GM18951 (cell line): Measurements from ENCODE around the gene ADA.
"Not testable (repeated sequence)": the region's sequence is repeated elsewhere in the genome, so short reads cannot be mapped to it uniquely, and the experiment has no call there.

ENCODE experiments used
- POLR2A ChIP-seq: IDR thresholded peaks from 4 replicates; pipeline ENCODE4 v1.6.1; 2011; ENCODE audit warnings: mild to moderate bottlenecking; ENCODE audit not compliant: insufficient read length, insufficient read depth; ENCODE audit errors: extremely low read depth
- in situ Hi-C: fragments of 300-500 bp; cut with MboI; formaldehyde crosslinking; loops from one replicate; pipeline ENCODE4 v1.12.0; 2022; ENCODE audit warnings: low sequenced_read_pairs, mixed read lengths, inconsistent platforms; ENCODE audit not compliant: unreplicated experiment

The ADA gene

DNA sequence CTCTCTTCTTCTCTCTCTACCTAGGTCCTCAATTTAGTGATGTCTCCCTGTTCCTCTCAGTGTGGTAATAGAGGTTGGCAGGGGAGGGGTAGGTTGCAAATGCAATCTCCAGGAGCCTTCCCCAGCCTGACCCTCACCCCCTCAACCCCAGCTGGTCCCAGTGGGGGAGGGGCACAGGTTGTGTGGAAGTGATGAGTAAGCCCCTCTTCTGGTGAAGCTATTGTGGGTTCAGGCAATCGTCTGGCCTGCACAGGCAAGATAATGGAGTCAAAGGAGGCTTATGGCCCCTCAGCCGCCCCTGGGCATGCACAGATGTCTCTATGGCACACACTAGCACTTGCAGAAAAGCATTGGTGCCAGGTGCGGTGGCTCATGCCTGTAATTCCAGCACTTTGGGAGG is 10.8 kb upstream of the ADA start:
- TF ChIP-seq POLR2A, result no peak
- in situ Hi-C loops, result no loop called here

DNA sequence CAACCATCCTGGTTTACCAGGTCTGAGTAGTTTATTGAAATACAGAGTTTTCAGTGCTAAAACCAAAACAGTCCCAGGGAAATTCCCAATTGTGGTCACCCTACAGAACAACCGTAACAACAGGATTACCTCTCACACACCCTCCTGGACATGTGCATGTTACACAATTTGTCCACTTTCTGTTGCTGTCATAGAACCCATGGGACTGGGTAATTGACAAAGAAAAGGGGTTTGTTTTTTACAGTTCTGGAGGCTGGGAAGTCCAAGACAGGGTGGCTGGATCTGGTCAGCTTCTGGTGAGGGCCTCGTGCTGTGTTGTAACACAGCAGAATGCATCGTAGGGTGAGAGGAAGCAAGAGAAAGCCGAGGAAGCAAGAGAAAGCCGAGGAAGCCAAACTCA is 9.1 kb upstream of the ADA start:
- TF ChIP-seq POLR2A, result no peak
- in situ Hi-C loops, result no loop called here

DNA sequence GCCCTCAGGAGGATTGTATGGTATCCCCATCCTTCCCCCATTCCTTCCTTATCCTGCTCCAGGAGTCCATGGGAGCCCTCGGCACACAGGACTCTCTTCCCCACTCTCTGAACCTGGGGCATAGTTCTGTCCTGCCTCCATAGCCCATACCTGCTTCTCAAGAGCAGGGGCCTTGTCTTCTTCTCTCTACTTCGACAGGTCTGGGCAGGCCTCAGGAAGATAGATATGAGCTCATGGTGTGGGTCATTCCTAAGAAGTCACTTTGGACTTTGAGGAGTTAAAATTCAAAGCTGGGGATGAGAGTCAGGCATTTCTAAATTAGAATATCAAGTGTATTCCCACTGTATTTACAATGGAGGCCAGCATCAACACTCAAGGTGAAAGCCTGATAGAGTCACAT is 8.4 kb upstream of the ADA start:
- TF ChIP-seq POLR2A, result no peak
- in situ Hi-C loops, result no loop called here

DNA sequence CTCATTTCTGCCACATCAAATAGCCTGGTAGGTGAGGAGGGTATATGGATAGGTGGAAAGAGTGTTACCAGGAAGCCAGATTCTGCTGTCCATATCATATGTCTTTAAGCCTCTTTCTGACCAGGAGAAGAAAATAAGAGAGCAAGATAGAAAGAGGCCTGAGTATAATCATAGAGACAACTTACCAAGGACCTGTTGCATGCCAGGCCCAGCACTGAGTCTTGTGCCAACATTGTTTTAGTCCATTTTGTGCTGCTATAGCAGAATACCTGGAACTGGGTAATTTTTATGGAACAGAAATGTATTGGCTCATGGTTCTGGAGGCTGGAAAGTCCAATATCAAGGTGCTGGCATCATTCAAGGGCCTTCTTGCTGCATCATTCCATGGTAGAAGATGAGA is 7.3 kb upstream of the ADA start:
- in situ Hi-C loops, result no loop called here
- no peak for TF ChIP-seq POLR2A

DNA sequence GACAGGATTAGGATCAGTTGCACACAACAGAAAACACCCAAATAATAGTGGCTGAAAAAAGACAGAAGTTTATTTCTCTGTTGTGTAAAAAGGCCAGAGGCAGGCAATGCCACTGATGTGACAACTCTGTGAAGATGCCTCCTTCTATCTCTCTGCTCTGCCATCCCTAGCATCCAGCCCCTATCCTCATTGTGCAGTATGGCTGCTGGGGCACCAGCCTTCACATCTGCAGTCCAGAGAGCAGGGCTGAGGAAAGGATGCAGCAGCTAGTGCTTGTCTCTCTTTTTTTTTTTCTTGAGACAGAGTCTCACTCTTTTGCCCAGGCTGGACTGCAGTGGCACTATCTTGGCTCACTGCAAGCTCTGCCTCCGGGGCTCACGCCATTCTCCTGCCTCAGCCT is 6.4 kb upstream of the ADA start:
- TF ChIP-seq POLR2A, result no peak
- in situ Hi-C loops, result no loop called here

DNA sequence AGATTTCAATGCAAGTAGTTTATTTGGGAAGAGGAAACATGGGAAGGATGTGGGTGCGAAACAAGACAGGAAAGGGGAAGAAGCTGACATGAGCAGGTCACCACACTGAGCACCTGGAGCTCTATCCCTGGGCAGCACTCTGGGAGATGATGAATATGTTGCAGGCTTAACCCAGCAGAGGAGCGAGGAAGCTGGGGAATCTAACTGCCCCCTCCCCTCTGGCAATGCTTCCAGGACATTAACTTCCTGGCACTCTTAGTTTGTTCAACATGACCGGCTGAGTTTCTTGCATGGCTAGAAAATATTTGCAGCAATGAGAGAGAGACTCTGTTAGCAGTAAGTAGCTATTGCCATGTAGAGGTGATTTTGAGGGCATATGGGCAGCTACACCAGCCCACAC is 4.9 kb upstream of the ADA start:
- in situ Hi-C loops, result no loop called here
- no peak for TF ChIP-seq POLR2A

DNA sequence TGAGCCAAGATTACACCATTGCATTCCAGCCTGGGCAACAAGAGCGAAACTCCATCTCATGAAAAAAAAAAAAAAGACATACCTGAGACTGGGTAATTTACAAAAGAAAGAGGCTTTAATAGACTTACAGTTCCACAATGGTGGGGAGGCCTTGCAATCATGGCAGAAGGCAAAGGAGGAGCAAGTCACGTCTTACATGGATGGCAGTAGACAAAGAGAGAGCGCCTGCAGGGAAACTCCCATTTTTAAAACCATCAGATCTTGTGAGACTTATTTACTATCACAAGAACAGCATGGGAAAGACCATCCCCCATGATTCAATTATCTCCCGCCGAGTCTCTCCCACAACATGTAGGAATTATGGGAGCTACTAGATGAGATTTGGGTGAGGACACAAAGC is 2.7 kb upstream of the ADA start:
- in situ Hi-C loops, result not testable (repeated sequence)

DNA sequence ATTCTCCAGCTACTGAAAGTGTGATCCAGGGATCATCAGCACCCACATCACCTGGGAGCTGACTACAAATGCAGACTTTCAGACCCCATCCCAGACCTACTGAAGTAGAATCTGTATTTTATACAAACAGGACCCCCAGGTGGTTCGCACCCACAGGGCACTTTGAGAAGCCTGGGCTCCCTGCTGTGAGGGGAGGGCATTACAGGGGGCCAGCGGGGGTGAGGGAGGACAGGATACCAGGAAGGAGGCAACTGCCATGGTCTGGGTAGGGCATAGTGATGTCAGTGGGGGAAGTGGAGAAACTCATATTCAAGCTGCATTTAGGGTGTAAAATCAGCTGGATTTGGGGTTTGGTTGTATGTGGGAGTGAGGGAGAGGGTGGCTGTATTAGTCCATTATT is 2.0 kb upstream of the ADA start:
- TF ChIP-seq POLR2A, result no peak
- in situ Hi-C loops, result no loop called here

DNA sequence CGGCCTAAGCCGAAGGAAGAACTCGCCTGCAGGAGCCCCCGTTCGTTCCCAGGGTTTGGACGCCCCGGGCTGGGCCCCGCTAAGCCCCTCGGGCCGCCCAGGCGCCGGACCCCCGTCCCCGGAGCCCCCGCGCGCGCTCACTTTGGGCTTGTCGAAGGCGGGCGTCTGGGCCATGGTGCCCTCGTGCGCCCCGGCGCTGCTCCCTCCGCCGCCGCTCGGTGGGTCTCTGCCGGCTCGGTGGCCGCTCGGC is 140 bp downstream of the ADA start:
- in situ Hi-C loops, result no loop called here
- peak; percentile 61 for TF ChIP-seq POLR2A

DNA sequence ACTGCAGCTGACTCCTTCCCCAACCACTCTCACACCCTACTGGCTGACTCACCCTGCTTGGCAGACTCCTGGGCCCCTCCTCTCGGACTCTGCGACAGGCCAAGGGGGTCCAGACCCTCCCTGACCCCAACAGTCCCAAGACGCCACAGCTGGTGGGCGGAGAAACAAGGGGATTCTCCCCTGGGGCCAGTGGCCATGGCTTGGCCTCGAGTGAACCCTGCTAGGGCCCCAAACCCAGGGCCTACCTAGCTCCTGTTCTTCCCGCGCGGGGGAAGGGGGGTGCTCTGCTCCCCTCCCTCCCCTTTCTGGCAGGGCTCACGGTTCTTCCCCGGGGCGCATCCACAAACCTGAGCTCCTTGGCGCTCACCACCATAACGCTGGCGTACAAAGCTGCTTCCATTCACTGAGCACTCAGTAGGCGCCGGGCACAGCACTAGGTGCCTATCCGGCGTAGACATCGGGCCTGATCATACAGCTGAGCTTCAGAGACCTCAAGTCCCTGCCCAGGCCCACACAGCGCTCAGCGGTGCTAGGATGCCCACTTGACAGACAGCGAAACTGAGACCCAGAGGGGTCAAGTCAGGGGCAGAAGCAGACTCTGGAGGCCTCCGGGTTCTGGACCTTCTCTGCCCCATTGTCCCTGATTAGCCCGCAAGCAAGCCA is 597 bp downstream of the ADA start:
- TF ChIP-seq POLR2A, result no peak
- in situ Hi-C loops, result no loop called here

DNA sequence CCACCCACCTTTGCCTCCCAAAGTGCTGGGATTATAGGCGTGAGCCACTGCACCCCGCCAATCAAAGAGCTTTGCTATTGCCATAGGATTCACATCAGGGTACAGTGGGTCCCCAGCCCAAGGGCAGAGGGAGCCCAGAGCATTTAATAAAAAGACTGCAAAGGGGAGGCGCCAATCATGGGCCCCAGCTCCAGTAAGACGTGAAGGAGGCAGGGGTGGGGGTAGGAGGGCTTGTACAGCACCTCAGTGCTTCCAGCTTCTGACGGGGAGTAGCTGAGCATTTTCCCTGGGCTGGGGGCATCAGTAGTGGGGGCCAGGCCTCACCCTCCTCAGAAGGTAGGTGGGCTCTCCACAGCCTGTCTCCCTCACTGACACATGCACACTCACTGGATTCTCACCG is 1.5 kb downstream of the ADA start:
- TF ChIP-seq POLR2A, result no peak
- in situ Hi-C loops, result no loop called here

DNA sequence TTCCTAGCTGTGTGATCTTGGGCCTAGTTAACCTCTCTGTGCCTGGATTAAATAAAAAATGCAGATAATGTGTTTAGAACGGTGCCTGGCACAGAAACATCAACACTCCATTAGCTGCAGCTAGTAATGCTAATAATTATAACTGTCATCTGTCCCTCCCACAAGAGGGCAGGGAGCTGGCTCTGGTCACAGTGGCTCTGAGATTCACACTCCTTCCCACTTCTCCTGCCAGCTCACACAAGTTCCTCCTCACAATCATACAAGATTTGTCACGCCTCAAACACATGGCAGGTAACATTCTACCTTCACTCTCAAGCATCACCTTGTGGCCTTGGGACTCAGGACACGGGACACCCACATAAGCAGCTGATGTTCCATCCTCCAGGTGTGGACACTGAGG is 2.4 kb downstream of the ADA start:
- in situ Hi-C loops, result no loop called here
- no peak for TF ChIP-seq POLR2A

DNA sequence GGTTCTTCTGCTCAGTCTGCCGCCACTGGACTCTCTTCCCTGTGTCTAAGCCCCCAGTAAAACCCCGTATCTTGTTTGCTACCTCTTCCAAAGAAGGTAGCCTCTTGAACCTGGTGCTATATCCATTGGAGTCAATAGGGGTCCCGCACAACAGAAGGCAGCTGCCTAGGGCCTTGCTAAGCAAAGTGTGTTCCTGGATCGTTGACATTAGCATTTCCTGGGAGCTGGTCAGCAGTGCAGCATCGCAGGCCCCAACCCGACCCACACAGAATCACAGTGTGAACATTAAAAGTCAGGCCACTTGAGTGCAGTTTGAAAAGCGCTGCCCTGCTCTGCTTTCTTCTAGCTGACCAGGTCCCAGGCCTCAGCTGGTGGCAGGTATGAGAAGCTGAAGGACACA is 2.9 kb downstream of the ADA start:
- in situ Hi-C loops, result no loop called here
- no peak for TF ChIP-seq POLR2A

DNA sequence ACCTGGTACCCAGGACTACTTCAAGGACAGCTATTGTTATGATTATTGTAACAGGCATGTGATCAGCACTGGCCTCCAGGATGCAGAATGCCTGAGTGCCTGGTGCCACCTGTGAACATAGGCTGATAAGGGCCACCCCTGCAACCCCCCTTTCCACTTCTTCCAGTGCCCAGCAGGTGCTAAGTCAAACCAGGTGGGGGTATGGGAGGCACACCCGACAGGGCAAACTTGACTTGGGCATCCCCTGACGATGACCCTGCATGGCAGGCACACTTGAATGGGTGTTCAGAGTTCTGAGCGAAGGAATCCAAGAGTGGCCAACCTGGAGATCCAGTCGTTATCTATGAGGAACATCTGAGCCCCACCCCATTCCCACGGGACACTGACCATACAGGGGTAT is 3.4 kb downstream of the ADA start:
- no peak for TF ChIP-seq POLR2A
- in situ Hi-C loops, result no loop called here

DNA sequence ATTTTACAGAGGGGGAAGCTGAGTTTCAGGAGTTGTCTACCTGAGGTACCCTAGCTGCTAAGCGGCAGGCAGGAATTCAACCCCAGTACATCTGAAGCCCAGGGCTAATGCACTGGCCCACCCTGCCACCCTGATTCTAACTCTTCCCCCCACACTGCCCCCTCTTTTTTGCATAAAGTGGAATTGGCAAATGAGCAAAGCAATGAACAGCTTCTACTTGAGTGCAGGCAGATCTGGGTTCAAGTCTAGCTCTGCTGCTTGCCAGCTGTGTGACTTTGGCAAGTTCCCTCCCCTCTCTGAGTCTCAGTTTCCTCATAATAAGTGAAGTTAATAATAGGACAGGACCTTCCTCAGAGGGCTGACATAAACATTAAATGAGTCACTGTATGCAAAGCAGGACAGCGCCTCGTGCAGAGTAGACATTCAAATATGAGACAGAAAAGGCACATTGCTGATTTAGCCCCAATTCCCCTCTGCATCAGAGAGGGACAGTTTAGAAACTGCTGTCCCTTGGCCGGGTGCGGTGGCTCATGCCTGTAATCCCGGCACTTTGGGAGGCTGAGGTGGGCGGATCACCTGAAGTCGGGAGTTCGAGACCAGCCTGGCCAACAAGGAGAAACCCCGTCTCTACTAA is 4.7 kb downstream of the ADA start:
- in situ Hi-C loops, result no loop called here
- no peak for TF ChIP-seq POLR2A
